ENCODE measurements around the gene MAP3K5.

MAP3K5 gene

DNA sequence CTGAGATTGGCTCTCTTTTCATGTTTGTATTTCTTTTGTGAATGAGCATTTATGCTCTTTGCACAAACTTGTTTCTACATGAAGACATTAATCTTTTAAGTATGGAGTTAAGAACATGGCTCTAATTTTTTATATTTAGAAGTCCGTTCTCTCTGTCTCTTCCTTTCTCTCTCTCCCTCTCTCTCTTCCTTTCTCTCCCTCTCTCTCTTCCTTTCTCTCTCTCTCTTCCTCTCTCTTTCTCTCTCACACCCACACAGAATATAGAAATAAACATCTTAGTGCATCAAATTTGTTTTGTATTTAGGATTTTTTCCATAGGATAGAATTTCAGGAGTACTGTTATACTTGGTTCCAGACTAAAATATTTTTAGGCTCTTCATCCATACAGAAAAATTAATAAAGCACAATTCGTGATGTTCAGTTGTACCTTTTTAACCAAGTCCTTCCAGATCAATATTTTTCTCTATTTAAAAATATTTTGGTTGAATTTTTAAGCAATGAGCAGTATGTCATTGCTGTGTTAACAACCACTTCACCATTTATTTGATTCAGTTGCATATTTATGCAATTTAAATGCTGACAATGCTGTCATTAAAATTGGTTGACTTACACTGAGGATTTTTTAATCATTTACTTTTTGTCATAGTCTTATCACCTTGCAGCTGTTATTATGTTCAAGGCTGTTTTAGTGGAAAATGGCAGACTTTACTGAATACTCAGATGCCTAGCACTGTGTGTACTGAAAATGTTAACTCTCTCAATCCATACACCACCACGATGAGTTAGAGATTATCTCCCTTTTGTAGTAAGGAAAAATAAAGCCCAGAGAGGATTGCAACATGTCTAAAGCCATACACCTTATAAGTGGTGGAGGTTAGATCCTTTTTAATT, 129.7 kb downstream of the MAP3K5 start:
- H3K4me1 ChIP-seq (ENCODE audit: control insufficient read depth in 1 of 2, insufficient read depth in 1 of 2, low read depth in 1 of 2, low read length in 1 of 2), result no peaks in the 10 kb centered on the region
- no peak overlapping the region for H3K4me3 ChIP-seq (ENCODE audit: low read depth in 1 of 2, low read length in 1 of 2)
- no peaks in the 10 kb centered on the region for H3K27me3 ChIP-seq
- no peaks in the 10 kb centered on the region for H3K9me3 ChIP-seq
- no peak overlapping the region for H3K27ac ChIP-seq
- no peak for TF ChIP-seq CTCF (IDR thresholded peaks at IDR 0.05)
- H3K36me3 ChIP-seq, result peaks cover 43% of the 10 kb centered on the region

DNA sequence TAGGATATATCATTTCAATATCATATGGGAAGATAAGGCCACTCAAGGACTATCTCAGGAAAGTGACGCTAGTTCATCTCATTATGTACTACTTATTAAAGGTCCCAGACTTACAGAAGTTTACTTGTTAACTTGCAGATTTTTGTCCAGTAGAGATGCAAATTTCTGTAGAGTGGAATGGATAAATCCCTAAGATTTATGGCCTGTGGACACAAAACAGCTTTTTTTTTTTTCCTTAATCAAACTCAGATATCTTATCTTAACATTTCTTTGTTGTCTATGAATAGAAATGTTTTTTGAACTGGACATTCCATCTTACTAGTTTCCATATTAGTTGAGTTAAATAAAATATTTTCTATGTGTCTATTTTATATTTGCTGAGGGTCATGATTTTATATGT, 131.6 kb downstream of the MAP3K5 start:
- TF ChIP-seq CTCF (IDR thresholded peaks at IDR 0.05), result no peak
- Histone ChIP-seq H3K4me1 (ENCODE audit: control insufficient read depth in 1 of 2, insufficient read depth in 1 of 2, low read depth in 1 of 2, low read length in 1 of 2) (no peaks in the 10 kb centered on the region), H3K9me3 (no peaks in the 10 kb centered on the region), H3K27ac (no peak overlapping the region), H3K27me3 (no peaks in the 10 kb centered on the region), H3K36me3 (peaks cover 53% of the 10 kb centered on the region), H3K4me3 (ENCODE audit: low read depth in 1 of 2, low read length in 1 of 2) (no peak overlapping the region)

GRCh38 chr6:136659991-136660499, 132.2 kb downstream of the MAP3K5 start:
- Histone ChIP-seq H3K27me3 (no peaks in the 10 kb centered on the region), H3K27ac (no peak overlapping the region), H3K36me3 (peaks cover 54% of the 10 kb centered on the region), H3K9me3 (no peaks in the 10 kb centered on the region), H3K4me1 (ENCODE audit: control insufficient read depth in 1 of 2, insufficient read depth in 1 of 2, low read depth in 1 of 2, low read length in 1 of 2) (no peaks in the 10 kb centered on the region), H3K4me3 (ENCODE audit: low read depth in 1 of 2, low read length in 1 of 2) (no peak overlapping the region)
- TF ChIP-seq CTCF (IDR thresholded peaks at IDR 0.05), result no peak

- peaks cover 50% of the 10 kb centered on the region for H3K36me3 ChIP-seq
Measured at GRCh38 chr6:136658711-136659110, 133.6 kb downstream of the MAP3K5 start.

GRCh38 chr6:136657666-136658065, 134.6 kb downstream of the MAP3K5 start:
- Histone ChIP-seq H3K4me1 (ENCODE audit: control insufficient read depth in 1 of 2, insufficient read depth in 1 of 2, low read depth in 1 of 2, low read length in 1 of 2) (no peaks in the 10 kb centered on the region), H3K9me3 (no peaks in the 10 kb centered on the region), H3K36me3 (peaks cover 59% of the 10 kb centered on the region), H3K27me3 (no peaks in the 10 kb centered on the region), H3K27ac (no peak overlapping the region), H3K4me3 (ENCODE audit: low read depth in 1 of 2, low read length in 1 of 2) (no peak overlapping the region)
- no peak for TF ChIP-seq CTCF (IDR thresholded peaks at IDR 0.05)

More at GRCh38 chr6:136658711-136659110, 133.6 kb downstream of the MAP3K5 start:
- H3K4me3 ChIP-seq (ENCODE audit: low read depth in 1 of 2, low read length in 1 of 2), result no peak overlapping the region
- no peak overlapping the region for H3K27ac ChIP-seq
- TF ChIP-seq CTCF (IDR thresholded peaks at IDR 0.05), result no peak
- H3K27me3 ChIP-seq, result no peaks in the 10 kb centered on the region
- H3K9me3 ChIP-seq, result no peaks in the 10 kb centered on the region
- no peaks in the 10 kb centered on the region for H3K4me1 ChIP-seq (ENCODE audit: control insufficient read depth in 1 of 2, insufficient read depth in 1 of 2, low read depth in 1 of 2, low read length in 1 of 2)

Data from neutrophil (primary cell).